Astrocyte (in vitro differentiated cells and primary cell): ENCODE measurements around the gene INKA1. TPM values are rescaled to one million over a fixed set of nuclear protein-coding genes. Genes with fewer than 3 reads are reported as not detected.

ENCODE experiments used
- DNase-seq: peaks from one replicate; pipeline ENCODE4 v3.0.0-alpha.2; 2010; ENCODE audit warnings: low read depth
- FAIRE-seq: peaks from 2 replicates; lab custom pipeline; 2011; peaks lifted over from hg19 to GRCh38; lab: Jason Lieb, UNC
- H2AFZ ChIP-seq: 2 replicates; pipeline ENCODE4 v1.6.0; 2012; ENCODE audit warnings: low read depth, low read length, inconsistent platforms
- H3K27ac ChIP-seq: 2 replicates; pipeline ENCODE4 v1.5.1; 2011; ENCODE audit warnings: low read depth, low read length, inconsistent platforms
- H3K27me3 ChIP-seq: 2 replicates; pipeline ENCODE4 v1.6.0; 2011; ENCODE audit warnings: low read length, inconsistent platforms; ENCODE audit not compliant: insufficient read depth
- H3K36me3 ChIP-seq: 2 replicates; pipeline ENCODE4 v1.5.1; 2011; ENCODE audit warnings: low read length, inconsistent platforms; ENCODE audit not compliant: insufficient read depth
- H3K4me1 ChIP-seq: 2 replicates; pipeline ENCODE4 v1.5.1; 2011; ENCODE audit warnings: low read length, inconsistent platforms; ENCODE audit not compliant: insufficient read depth
- H3K4me2 ChIP-seq: 2 replicates; pipeline ENCODE4 v1.6.0; 2012; ENCODE audit warnings: low read length, inconsistent platforms
- H3K4me3 ChIP-seq: 2 replicates; pipeline ENCODE4 v1.5.1; 2011; ENCODE audit warnings: low read depth, mild to moderate bottlenecking, low read length, inconsistent platforms; ENCODE audit not compliant: insufficient read depth
- H3K79me2 ChIP-seq: 2 replicates; pipeline ENCODE4 v1.6.0; 2012; ENCODE audit warnings: mild to moderate bottlenecking, low read length, inconsistent platforms; ENCODE audit not compliant: insufficient read depth
- H3K9ac ChIP-seq: 2 replicates; pipeline ENCODE4 v1.6.0; 2012; ENCODE audit warnings: mild to moderate bottlenecking, low read length, inconsistent platforms
- H3K9me3 ChIP-seq: 2 replicates; pipeline ENCODE4 v1.5.1; 2012; ENCODE audit warnings: low read depth, mild to moderate bottlenecking, low read length, inconsistent platforms; ENCODE audit not compliant: insufficient read depth
- H4K20me1 ChIP-seq: 2 replicates; pipeline ENCODE4 v1.6.0; 2012; ENCODE audit warnings: low read length, inconsistent platforms; ENCODE audit not compliant: insufficient read depth
- H3K27ac Mint-ChIP-seq: one replicate; pipeline ENCODE4 v1.8.0; 2021; ENCODE audit warnings: mild to moderate bottlenecking, mixed read lengths; ENCODE audit not compliant: unreplicated experiment
- H3K27me3 Mint-ChIP-seq: one replicate; pipeline ENCODE4 v1.8.0; 2021; ENCODE audit warnings: low read depth, mixed read lengths; ENCODE audit not compliant: unreplicated experiment
- H3K36me3 Mint-ChIP-seq: one replicate; pipeline ENCODE4 v1.8.0; 2021; ENCODE audit warnings: low read depth, mixed read lengths; ENCODE audit not compliant: unreplicated experiment
- H3K4me1 Mint-ChIP-seq: one replicate; pipeline ENCODE4 v1.8.0; 2021; ENCODE audit warnings: low read depth, mixed read lengths; ENCODE audit not compliant: unreplicated experiment
- H3K4me3 Mint-ChIP-seq: one replicate; pipeline ENCODE4 v1.8.0; 2021; ENCODE audit warnings: mild to moderate bottlenecking, moderate library complexity, mixed read lengths; ENCODE audit not compliant: unreplicated experiment
- H3K9me3 Mint-ChIP-seq: one replicate; pipeline ENCODE4 v1.8.0; 2021; ENCODE audit warnings: mild to moderate bottlenecking, mixed read lengths; ENCODE audit not compliant: unreplicated experiment
- CTCF ChIP-seq: IDR thresholded peaks from 2 replicates; pipeline ENCODE4 v1.5.1; 2011; ENCODE audit warnings: low read depth, mild to moderate bottlenecking, inconsistent platforms, low read length, moderate library complexity; ENCODE audit not compliant: insufficient read depth
- EZH2 ChIP-seq: IDR thresholded peaks from 2 replicates; pipeline ENCODE4 v1.6.1; 2012; ENCODE audit warnings: mild to moderate bottlenecking, low read length, inconsistent platforms; ENCODE audit not compliant: insufficient read depth
- total RNA-seq: library from RNA; stranded (reverse); gene quantifications from 2 replicates; pipeline ENCODE4 v1.2.1, GENCODE V29; 2021

Gene INKA1
- total RNA-seq, 1 donor from 2014 or later: 2.7 TPM

GRCh38 chr3:49792371-49793150 lies 10.5 kb upstream of the INKA1 start:
- H3K4me3 Mint-ChIP-seq: no peak overlapping the region
- peaks cover 10% of the 10 kb centered on the region for H3K27me3 Mint-ChIP-seq

GRCh38 chr3:49793486-49794085 lies 9.5 kb upstream of the INKA1 start:
- Mint-ChIP-seq H3K36me3 (peaks cover 2% of the 10 kb centered on the region), H3K4me3 (no peak overlapping the region), H3K9me3 (peaks cover 2% of the 10 kb centered on the region), H3K27me3 (peaks cover 10% of the 10 kb centered on the region), H3K4me1 (peaks cover 8% of the 10 kb centered on the region), H3K27ac (no peak overlapping the region)
- FAIRE-seq (no peak), DNase-seq (no peak)
- no peaks in the 10 kb centered on the region for H4K20me1 ChIP-seq
- TF ChIP-seq EZH2: no peak
- TF ChIP-seq CTCF: no peak
- no peaks in the 10 kb centered on the region for H3K27me3 ChIP-seq
- H3K27ac ChIP-seq: no peak overlapping the region
- H3K9ac ChIP-seq: no peak overlapping the region
- no peak overlapping the region for H3K4me2 ChIP-seq
- no peaks in the 10 kb centered on the region for H3K9me3 ChIP-seq
- H3K36me3 ChIP-seq: no peaks in the 10 kb centered on the region
- no peak overlapping the region for H3K4me3 ChIP-seq
- H2AFZ ChIP-seq: no peak overlapping the region
- peaks cover 5% of the 10 kb centered on the region for H3K4me1 ChIP-seq
- H3K79me2 ChIP-seq: no peaks in the 10 kb centered on the region

More at GRCh38 chr3:49792371-49793150, 10.5 kb upstream of the INKA1 start:
- Histone ChIP-seq H3K9ac (no peak overlapping the region), H3K9me3 (no peaks in the 10 kb centered on the region), H3K36me3 (no peaks in the 10 kb centered on the region), H3K4me2 (no peak overlapping the region), H2AFZ (no peak overlapping the region), H3K27me3 (no peaks in the 10 kb centered on the region), H3K27ac (no peak overlapping the region), H3K4me3 (no peak overlapping the region), H3K79me2 (no peaks in the 10 kb centered on the region), H4K20me1 (no peaks in the 10 kb centered on the region), H3K4me1 (peaks cover 5% of the 10 kb centered on the region)
- TF ChIP-seq EZH2: no peak
- no peak for TF ChIP-seq CTCF
- no peak for FAIRE-seq
- H3K9me3 Mint-ChIP-seq: peaks cover 2% of the 10 kb centered on the region
- no peak overlapping the region for H3K27ac Mint-ChIP-seq
- H3K36me3 Mint-ChIP-seq: peaks cover 2% of the 10 kb centered on the region
- no peak for DNase-seq
- H3K4me1 Mint-ChIP-seq: peaks cover 8% of the 10 kb centered on the region

DNA sequence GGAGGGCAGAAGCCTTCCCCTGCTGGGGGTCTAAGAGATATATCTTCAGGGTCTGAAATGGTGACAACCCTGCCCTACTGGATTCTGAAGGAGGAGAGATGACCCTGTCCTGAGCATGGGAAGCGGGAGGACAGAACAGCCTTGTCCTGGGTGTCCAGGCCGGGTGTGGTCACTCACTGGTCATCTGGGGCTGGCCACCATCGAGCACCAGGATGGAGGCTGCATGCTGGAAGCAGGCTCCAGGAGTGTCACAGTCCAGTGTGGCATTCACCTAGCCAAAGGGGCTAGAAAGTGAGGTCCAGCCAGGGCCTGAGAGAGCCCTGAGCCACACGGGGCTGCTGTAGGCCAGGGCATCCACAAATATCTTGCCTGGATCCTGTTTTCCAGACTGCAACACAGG lies 8.6 kb upstream of the INKA1 start:
- no peak overlapping the region for H3K4me3 Mint-ChIP-seq
- Histone ChIP-seq H3K9ac (no peak overlapping the region), H3K27me3 (no peaks in the 10 kb centered on the region), H3K4me2 (no peak overlapping the region), H3K4me1 (peaks cover 5% of the 10 kb centered on the region), H3K27ac (no peak overlapping the region), H4K20me1 (no peaks in the 10 kb centered on the region), H3K9me3 (no peaks in the 10 kb centered on the region), H2AFZ (no peak overlapping the region), H3K4me3 (no peak overlapping the region), H3K79me2 (no peaks in the 10 kb centered on the region), H3K36me3 (no peaks in the 10 kb centered on the region)
- H3K4me1 Mint-ChIP-seq: peaks cover 8% of the 10 kb centered on the region
- peaks cover 10% of the 10 kb centered on the region for H3K27me3 Mint-ChIP-seq
- TF ChIP-seq CTCF (no peak), EZH2 (no peak)
- H3K36me3 Mint-ChIP-seq: peaks cover 2% of the 10 kb centered on the region
- peaks cover 2% of the 10 kb centered on the region for H3K9me3 Mint-ChIP-seq
- DNase-seq: no peak
- FAIRE-seq: no peak
- H3K27ac Mint-ChIP-seq: peak overlapping the region; percentile 53
